ENCODE data around the gene DHRS7B.
"Not testable (repeated sequence)": the region's sequence is repeated elsewhere in the genome, so short reads cannot be mapped to it uniquely, and the experiment has no call there.

The DHRS7B gene

DNA sequence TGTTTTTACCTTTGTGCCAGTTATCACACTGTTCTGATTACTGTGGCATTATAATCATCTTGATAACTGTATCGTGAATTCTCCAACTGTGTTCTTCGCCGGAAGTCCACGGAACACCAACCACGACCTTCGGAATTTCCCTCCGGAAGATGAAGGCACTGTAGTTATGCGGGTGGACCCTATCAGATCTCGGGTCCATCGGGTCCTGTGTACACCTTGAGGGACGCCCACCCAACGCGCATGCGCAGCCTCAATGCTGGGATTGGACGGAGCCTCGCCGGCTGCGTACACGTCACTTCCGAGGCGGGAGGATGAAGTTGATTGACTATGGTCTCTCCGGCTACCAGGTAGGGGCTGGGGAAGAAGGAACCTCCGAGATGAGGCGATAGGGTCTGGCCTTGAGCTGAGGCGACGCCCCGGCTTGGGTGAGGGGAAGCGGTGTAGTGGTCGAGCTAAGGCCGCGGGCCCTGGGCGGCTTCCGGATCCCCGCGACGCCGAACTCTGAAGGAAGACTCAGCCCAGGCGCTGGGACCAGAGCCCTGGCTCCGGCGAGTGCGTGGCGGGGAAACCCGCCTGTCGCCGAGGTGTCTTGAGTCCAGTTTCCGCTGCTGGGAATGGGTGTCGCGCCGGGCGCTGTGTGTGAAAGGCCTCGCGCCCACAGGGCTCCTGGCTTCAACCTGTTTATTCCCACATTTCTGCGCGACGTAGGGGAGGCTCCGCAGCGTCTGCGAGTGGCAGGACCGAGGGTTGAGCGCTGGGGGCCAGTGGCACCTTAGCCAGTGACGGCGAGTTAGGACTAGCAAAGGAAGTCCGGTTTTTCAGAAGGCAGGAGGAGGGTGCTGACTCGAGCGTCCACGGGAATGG is at the start of gene DHRS7B:
Gene DHRS7B, plus strand, starts transcription at position 320 of the 864 bp plus-strand sequence. Its CDS starts 8 bp downstream, at position 328.
- DNase-seq: peak; percentile 86

GRCh38 chr17:21077281-21077680 is 49.5 kb upstream of the DHRS7B start:
- DNase-seq: no peak

GRCh38 chr17:21078016-21078780 is 48.6 kb upstream of the DHRS7B start:
- DNase-seq: no peak

GRCh38 chr17:21079196-21079595 is 47.6 kb upstream of the DHRS7B start:
- no peak for DNase-seq

DNA sequence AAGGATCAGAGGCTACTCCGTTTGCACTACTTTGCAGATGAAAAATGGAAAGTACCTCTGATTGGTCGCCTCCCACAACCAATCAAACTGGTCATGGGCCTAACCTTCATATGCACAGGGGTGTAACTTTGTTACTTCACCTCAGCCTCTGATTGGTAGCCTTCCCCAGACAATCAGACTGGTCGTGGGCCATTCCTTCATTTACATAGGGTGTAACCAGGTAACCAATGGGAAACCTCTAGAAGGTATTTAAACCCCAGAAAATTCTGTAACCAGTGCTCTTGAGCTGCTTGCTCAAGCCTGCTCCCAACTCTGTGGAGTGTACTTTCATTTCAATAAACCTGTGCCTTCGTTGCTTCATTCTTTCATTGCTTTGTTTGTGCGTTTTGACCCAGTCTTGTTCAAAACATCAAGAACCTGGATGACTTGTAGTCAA is 44.7 kb upstream of the DHRS7B start:
- no peak for DNase-seq

DNA sequence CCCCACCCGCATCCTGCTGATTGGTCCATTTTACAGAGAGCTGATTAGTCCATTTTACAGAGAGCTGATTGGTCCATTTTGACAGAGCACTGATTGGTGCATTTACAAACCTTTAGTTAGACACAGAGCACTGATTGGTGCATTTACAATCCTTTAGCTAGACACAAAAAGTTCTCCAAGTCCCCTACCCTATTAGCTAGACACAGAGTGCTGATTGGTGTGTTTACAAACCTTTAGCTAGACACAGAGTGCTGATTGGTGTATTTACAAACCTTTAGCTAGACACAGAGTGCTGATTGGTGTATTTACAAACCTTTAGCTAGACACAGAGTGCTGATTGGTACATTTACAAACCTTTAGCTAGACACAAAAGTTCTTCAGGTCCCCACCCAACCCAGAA is 41.5 kb upstream of the DHRS7B start:
- DNase-seq: not testable (repeated sequence)

- DNase-seq: no peak
Measured at GRCh38 chr17:21085707-21086106, 41.1 kb upstream of the DHRS7B start.

GRCh38 chr17:21089145-21089544 is 37.6 kb upstream of the DHRS7B start:
- no peak for DNase-seq

DNA sequence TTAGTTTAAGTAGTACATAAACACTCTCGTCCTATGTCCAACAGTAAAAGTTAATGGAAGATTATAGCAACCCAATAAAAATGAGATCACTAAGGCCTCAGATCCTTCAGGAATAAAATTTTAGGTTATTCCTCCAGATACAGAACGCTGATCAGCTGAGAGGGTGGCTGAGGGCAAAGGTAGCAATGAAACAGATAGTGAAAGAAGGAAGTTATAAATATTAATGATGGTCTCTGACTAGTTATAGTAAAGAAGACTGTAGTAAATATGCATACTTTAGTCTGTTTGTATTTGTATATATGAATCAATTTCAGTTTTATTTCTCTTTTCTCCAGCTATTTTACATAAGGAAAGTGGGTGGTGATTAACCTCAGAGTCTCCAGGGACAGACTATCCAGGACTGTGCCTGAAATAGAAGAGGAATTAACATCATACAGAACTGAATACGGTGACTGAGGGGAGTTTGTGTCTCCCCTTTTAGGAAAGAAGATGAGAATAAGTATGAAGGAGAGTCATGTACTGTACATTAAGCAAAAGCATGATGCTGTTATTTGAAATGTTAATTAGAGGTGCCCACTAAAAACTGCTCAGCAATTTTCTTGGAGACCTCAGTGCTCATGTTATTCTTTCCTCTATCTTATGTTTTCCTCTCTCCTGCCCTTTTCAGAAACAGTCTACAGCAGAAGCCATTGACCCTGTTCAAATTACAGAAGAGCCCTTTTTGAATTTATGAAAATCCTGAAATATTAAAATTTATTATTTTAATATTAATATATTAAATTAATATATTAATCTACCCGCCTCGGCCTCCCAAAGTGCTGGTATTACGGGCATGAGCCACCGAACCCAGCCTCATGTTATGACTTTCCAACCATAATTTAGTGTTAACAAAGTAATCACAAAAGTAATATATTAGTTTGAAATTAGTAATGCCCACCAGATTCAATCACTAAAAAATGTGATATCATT is 36.5 kb upstream of the DHRS7B start:
- DNase-seq: no peak

GRCh38 chr17:21090902-21091618 is 35.7 kb upstream of the DHRS7B start:
- DNase-seq: no peak

DNA sequence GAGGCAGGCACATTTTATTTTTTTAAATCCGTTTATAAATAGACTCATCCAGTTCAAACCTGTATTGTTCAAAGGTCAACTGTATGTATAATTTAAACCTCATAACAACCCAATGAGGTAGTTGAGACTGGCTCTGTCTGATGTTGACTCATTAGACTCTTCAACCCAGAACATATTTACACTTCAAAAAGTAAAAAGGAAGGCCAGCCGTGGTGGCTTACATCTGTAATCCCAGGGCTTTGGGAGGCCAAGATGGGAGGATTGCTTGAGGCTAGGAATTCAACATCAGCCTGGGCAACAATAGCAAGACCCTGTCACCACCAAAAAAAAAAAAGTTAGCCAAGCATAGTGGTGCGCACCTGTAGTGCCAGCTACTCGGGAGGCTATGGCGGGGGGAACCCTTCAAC is 32.5 kb upstream of the DHRS7B start:
- no peak for DNase-seq

DNA sequence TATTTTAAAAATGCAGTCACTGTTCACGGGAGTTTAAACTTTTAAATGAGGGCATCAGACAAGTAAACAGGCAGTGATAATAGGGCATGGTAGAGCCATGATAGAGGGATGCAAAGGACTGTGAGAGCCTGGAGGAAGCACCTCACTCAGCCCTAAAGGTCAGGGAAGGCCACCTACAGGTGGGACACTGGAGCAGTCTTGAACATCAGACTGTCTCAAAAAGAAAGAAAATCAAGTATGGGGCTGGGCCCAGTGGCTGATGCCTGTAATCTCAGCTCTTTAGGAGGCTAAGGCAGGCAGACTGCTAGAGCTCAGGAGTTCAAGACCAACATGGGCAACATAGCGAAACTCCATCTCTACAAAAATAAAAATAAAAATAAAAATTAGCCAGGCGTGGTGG is 31.0 kb upstream of the DHRS7B start:
- no peak for DNase-seq

DNA sequence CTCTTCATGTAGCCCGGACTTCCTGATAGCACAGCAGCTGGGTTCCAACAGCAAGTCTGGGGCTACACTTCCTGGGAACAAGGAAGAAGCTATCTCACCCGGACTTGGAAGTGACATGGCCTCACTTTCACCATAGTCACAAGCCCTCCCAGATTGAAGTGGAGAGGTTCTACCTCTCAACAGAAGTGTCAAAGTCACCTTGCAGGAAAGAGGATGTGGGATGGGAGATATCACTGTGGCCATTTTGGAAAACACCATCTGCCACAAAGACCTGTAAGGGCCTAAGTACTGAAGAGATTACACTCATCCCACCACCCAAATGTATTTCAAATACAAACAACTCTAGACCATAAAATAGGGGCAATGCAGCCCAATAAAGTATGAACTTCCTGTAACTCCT is 29.9 kb upstream of the DHRS7B start:
- no peak for DNase-seq

DNA sequence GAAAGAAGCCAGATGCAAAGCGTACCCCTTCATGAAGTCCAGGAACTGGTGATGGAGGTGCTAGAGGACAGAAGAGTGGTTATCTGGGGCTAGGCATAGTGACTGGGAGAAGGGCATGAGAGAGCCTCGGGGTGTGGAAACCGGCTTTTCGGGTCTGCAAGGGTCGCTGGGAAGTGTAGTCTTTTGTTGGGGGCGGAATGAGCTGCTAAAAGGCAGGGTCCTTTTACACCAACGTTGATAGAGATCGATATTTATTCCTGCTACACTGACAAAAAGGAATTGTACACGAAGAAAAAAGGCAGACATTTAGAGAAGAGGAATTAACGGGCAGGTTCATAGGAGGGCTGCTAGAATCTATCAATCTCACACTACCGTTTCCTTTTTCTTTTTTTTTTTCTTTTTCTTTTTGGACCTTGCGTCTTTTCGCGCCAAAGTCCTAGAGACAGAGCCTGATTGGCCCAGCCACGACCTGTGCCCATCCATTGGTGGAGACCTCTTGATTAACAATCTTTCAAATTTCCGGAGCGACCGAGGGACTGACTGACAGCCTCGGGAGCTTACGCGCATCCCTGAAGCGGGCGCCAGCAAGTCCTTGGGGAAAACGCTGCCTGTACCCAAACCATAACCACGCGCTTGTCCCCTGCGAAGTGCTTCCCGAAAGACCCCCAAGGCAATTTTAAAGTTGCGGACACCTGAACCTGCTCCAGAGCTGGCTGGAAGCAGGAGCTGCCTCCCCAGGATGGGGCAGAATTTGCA is 27.7 kb upstream of the DHRS7B start:
- DNase-seq: peak; percentile 57

DNA sequence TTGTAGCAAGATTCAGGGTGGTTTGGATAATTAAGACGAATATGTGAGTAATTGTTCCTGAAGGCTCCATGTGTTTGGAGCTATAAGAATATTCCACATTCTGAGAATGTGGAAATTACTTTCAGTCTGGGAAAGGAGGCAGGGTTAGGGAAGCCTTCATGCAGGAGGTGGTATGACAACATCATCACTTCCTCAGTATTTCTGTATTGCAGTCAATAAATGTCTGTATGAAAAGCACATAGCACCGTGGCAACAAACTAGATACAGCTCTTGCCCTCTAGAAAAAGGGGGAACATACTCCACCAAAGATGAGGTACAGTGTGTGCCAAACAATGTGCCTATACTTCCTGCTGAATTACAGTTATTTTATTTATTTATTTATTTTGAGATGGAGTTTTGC is 26.1 kb upstream of the DHRS7B start:
- no peak for DNase-seq

- DNase-seq: no peak
Measured at GRCh38 chr17:21104608-21105007, 22.2 kb upstream of the DHRS7B start.

DNA sequence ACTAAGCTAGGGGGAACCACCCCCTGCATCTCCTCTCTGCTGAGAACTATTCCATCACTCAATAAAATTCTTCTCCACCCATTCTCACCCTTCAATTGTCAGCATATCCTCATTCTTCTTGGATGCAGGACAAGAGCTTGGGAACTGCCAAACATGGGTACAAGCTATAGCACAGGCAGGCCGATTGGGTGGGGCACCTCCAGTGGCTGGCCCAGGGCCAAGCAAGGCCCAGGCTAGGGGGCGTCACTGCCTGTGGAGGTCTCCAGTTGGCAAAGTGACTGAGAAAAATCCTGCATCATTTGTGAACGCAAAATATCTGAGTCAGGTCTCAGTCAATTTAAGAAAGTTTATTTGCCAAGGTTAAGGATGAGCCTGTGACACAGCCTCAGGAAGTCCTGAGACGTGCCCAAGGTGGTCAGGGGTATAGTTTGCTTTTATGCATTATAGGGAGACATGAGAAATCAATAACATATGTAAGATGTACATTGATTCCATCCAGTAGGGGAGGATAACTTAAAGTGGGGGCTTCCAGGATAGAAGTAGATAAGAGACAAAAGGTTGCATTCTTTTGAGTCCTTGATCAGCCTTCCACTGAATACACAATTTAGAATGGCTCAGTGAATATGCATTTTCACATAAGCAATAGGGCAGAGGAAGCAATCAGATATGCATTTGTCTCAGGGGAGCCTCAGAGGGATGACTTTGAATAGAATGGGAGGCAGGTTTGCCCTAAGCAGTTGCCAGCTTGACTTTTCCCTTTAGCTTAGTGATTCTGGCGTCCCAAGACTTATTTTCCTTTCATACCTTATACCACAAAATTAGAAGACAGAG is 21.5 kb upstream of the DHRS7B start:
- DNase-seq: no peak

- DNase-seq: no peak
Measured at GRCh38 chr17:21106316-21106715, 20.4 kb upstream of the DHRS7B start.

- not testable (repeated sequence) for DNase-seq
Measured at GRCh38 chr17:21107067-21107650, 19.6 kb upstream of the DHRS7B start.

DNA sequence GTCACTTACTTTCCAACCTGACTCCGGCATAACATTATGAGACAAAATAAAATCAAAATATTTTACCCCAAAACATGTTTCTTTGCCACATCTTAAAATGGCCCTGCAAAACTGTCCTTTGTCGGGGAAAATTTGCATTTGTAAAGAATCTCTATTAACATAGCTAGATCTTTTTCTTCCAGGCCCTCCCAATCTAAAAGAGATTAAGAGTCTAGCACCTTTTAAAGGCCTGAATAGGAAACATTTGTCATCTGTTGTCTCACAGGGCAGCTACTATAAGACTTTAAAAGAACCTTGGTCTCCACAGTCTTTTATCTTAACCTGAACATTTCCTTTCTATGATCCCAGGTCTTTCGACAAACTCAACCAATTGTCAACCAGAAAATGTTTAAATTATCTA is 18.1 kb upstream of the DHRS7B start:
- no peak for DNase-seq
